SU-DHL-6 (cell line): ENCODE results near the gene SHKBP1.

ENCODE experiments used
- H2AFZ ChIP-seq: fragments of 200-600 bp; sonication (generic); 2 replicates; pipeline ENCODE4 v1.6.1; 2014; ENCODE audit warnings: low read depth, mild to moderate bottlenecking, moderate library complexity, mixed read lengths, antibody characterized with exemption, low read length; ENCODE audit not compliant: severe bottlenecking
- H3F3A ChIP-seq: fragments of 200-600 bp; shearing (Covaris generic); 2 replicates; pipeline ENCODE4 v1.6.0; 2016; ENCODE audit warnings: antibody characterized with exemption, mild to moderate bottlenecking; ENCODE audit not compliant: insufficient read depth
- H3K27ac ChIP-seq: fragments of 200-600 bp; sonication (generic); 2 replicates; pipeline ENCODE4 v1.5.1; 2016; ENCODE audit warnings: low read depth, mild to moderate bottlenecking, low read length, moderate library complexity, mixed read lengths
- H3K27me3 ChIP-seq: fragments of 200-600 bp; sonication (generic), shearing (Covaris generic); 2 replicates; pipeline ENCODE4 v1.6.0; 2014; ENCODE audit warnings: mild to moderate bottlenecking, low read length
- H3K36me3 ChIP-seq: fragments of 200-600 bp; sonication (generic); 2 replicates; pipeline ENCODE4 v1.6.1; 2014; ENCODE audit warnings: mild to moderate bottlenecking, low read length, mixed read lengths
- H3K4me2 ChIP-seq: fragments of 300-600, 200-600 bp; shearing (Covaris generic), sonication (generic); 2 replicates; pipeline ENCODE4 v1.6.0; 2014; ENCODE audit warnings: low read length, low read depth, mild to moderate bottlenecking; ENCODE audit not compliant: poor library complexity, severe bottlenecking
- H3K4me3 ChIP-seq: fragments of 200-600 bp; sonication (generic); 2 replicates; pipeline ENCODE4 v1.5.1; 2014; ENCODE audit warnings: antibody characterized with exemption, low read length, mild to moderate bottlenecking, mixed read lengths; ENCODE audit not compliant: insufficient read depth, poor library complexity, severe bottlenecking
- H3K79me2 ChIP-seq: fragments of 200-600 bp; sonication (generic); 2 replicates; pipeline ENCODE4 v1.6.1; 2014; ENCODE audit warnings: mild to moderate bottlenecking, low read length, moderate library complexity; ENCODE audit not compliant: insufficient read depth
- H3K9ac ChIP-seq: fragments of 200-600 bp; sonication (generic); 2 replicates; pipeline ENCODE4 v1.7.0; 2014; ENCODE audit warnings: mild to moderate bottlenecking, low read length
- H3K9me2 ChIP-seq: fragments of 200-600 bp; sonication (generic); replicated peaks from 2 replicates; pipeline ENCODE4 v1.6.1; 2014; ENCODE audit warnings: low read length; ENCODE audit not compliant: insufficient read depth
- H3K9me3 ChIP-seq: fragments of 200-600 bp; sonication (generic); 2 replicates; pipeline ENCODE4 v1.6.1; 2014; ENCODE audit warnings: low read length, mixed read lengths; ENCODE audit not compliant: insufficient read depth
- H4K20me1 ChIP-seq: fragments of 200-600 bp; sonication (generic); 2 replicates; pipeline ENCODE4 v1.6.1; 2014; ENCODE audit warnings: low read depth, mild to moderate bottlenecking, antibody characterized with exemption, low read length, moderate library complexity, mixed read lengths
- EZH2phosphoT487 ChIP-seq: fragments of 200-600 bp; sonication (generic), shearing (Covaris generic); conservative IDR thresholded peaks from 2 replicates; pipeline ENCODE4 v1.6.1; 2018; ENCODE audit warnings: mild to moderate bottlenecking, antibody characterized with exemption, low read length, moderate library complexity, mixed read lengths
- TF ChIP-seq, protein P1 (sequence below): fragments of 200-600 bp; sonication (generic); IDR thresholded peaks from one replicate; pipeline ENCODE4 v1.5.1; 2017; ENCODE audit warnings: antibody characterized with exemption, mild to moderate bottlenecking, low read length, moderate library complexity; ENCODE audit not compliant: insufficient read depth, poor library complexity, severe bottlenecking

Gene SHKBP1

DNA sequence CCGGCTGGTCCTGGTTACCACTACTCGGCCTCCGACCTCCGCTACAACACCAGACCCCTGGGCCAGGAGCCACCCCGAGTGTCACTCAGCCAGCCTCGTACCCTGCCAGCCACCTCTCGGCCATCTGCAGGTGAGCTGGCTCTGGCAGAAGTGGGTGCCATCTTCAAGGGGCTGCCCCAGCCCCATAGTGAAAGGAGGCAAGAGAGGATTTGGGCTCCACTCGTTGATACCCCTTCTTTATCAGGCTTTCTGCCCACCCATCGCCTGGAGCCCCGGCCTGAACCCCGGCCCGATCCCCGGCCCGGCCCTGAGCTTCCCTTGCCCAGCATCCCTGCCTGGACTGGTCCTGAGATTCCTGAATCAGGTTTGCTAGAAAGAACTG, 31.6 kb downstream of the SHKBP1 start:
- H2AFZ ChIP-seq, result no peak overlapping the region
- H3K36me3 ChIP-seq, result no peaks in the 10 kb centered on the region
- H3K79me2 ChIP-seq, result no peaks in the 10 kb centered on the region
- H3F3A ChIP-seq, result peaks cover 22% of the 10 kb centered on the region
- TF ChIP-seq, protein P1, sequence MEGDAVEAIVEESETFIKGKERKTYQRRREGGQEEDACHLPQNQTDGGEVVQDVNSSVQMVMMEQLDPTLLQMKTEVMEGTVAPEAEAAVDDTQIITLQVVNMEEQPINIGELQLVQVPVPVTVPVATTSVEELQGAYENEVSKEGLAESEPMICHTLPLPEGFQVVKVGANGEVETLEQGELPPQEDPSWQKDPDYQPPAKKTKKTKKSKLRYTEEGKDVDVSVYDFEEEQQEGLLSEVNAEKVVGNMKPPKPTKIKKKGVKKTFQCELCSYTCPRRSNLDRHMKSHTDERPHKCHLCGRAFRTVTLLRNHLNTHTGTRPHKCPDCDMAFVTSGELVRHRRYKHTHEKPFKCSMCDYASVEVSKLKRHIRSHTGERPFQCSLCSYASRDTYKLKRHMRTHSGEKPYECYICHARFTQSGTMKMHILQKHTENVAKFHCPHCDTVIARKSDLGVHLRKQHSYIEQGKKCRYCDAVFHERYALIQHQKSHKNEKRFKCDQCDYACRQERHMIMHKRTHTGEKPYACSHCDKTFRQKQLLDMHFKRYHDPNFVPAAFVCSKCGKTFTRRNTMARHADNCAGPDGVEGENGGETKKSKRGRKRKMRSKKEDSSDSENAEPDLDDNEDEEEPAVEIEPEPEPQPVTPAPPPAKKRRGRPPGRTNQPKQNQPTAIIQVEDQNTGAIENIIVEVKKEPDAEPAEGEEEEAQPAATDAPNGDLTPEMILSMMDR, result no peak
- TF ChIP-seq EZH2phosphoT487, result no peak
- no peak overlapping the region for H3K4me3 ChIP-seq
- H4K20me1 ChIP-seq, result no peaks in the 10 kb centered on the region
- H3K9me2 ChIP-seq, result no peaks in the 10 kb centered on the region
- H3K9ac ChIP-seq, result no peak overlapping the region
- H3K27me3 ChIP-seq, result no peaks in the 10 kb centered on the region
- H3K4me2 ChIP-seq, result no peak overlapping the region
- no peaks in the 10 kb centered on the region for H3K9me3 ChIP-seq
- H3K27ac ChIP-seq, result no peak overlapping the region

DNA sequence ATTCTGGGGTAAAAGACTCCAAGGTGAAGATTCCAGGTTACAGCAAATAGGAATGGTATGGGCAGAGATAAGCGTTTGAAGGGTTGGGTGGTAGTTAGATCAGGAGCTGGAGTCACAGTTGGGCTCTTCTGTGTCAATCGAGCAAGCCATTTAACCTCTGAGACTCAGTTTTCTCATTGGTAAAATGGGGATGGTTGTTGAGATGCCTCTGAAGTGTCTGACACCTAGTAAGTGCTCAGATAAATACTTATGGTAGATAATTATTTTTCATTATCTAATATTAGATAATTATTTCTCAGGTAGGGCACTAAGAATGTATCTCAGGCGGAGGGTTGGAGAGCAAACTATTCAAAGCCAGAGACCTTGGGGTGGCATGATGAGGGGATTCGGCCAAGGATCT, 32.3 kb downstream of the SHKBP1 start:
- no peak overlapping the region for H3K27ac ChIP-seq
- H3F3A ChIP-seq, result peaks cover 20% of the 10 kb centered on the region; the same call in 1 of the 2 replicates
- no peaks in the 10 kb centered on the region for H3K9me2 ChIP-seq
- H4K20me1 ChIP-seq, result no peaks in the 10 kb centered on the region
- H2AFZ ChIP-seq, result peak overlapping the region; percentile 65
- TF ChIP-seq, protein P1, result no peak
- no peak for TF ChIP-seq EZH2phosphoT487
- no peaks in the 10 kb centered on the region for H3K27me3 ChIP-seq
- no peaks in the 10 kb centered on the region for H3K79me2 ChIP-seq
- no peaks in the 10 kb centered on the region for H3K9me3 ChIP-seq
- H3K36me3 ChIP-seq, result no peaks in the 10 kb centered on the region
- peak overlapping the region; percentile 52 for H3K4me3 ChIP-seq
- peak overlapping the region; percentile 65 for H3K4me2 ChIP-seq
- peak overlapping the region; percentile 51 for H3K9ac ChIP-seq

DNA sequence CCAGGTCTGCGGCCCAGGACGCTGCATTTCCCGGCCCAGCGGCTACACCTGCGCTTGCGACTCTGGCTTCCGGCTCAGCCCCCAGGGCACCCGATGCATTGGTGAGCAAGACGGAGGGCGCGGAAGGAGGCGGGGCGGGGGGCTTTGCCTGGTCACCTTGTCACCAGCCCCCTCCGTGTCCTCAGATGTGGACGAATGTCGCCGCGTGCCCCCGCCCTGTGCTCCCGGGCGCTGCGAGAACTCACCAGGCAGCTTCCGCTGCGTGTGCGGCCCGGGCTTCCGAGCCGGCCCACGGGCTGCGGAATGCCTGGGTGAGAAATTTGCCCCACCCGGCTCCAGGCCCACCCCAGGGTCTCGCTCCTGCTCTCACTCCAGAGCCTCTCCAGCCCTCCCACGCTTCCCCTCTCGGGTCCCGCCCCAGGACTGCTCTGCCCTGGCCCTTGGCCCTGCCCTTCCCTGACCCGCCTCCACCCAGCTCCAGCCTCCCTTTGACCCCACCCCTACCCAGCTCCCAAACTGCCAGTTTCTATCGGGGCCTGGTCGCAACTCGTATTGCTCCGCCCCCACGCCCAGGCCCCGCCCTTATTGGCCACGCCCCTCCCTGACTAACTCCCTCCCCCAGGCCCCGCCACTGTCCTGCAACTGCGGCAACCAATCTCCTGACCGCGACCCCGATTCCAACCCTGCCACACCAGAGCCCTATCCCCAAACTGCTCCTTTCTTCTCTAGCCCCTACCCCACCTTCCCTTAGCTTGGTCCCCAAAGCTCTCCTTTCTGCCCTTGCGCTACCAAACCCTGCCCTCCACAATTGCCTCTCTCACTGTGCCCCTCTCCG, 33.1 kb downstream of the SHKBP1 start:
- peak overlapping the region; percentile 52 for H3K4me3 ChIP-seq
- H3K9ac ChIP-seq, result peak overlapping the region; percentile 51
- TF ChIP-seq EZH2phosphoT487, result no peak
- TF ChIP-seq, protein P1, result no peak
- no peaks in the 10 kb centered on the region for H4K20me1 ChIP-seq
- H3K9me3 ChIP-seq, result no peaks in the 10 kb centered on the region
- no peaks in the 10 kb centered on the region for H3K36me3 ChIP-seq
- no peak overlapping the region for H3K27ac ChIP-seq
- H3K4me2 ChIP-seq, result peak overlapping the region; percentile 65
- peaks cover 19% of the 10 kb centered on the region; the same call in 1 of the 2 replicates for H3F3A ChIP-seq
- H3K9me2 ChIP-seq, result no peaks in the 10 kb centered on the region
- no peaks in the 10 kb centered on the region for H3K27me3 ChIP-seq
- H3K79me2 ChIP-seq, result no peaks in the 10 kb centered on the region
- H2AFZ ChIP-seq, result peak overlapping the region; percentile 65
